Fibroblast of lung (primary cell): ENCODE results near the gene TMEM131L. TPM values are rescaled to one million over a fixed set of nuclear protein-coding genes. Genes with fewer than 3 reads are reported as not detected.

Experiments
- DNase-seq, 2 donors: peaks; one replicate each; pipeline versions ENCODE4 v3.0.0 to v3.0.0-alpha.2; 2010; ENCODE audit warnings: low read depth in 2 of 2
- H2AFZ ChIP-seq: 2 replicates; pipeline ENCODE4 v1.5.1; 2012; ENCODE audit warnings: low read length, control low read depth, inconsistent platforms
- H3K27ac ChIP-seq: 2 replicates; pipeline ENCODE4 v1.5.1; 2011; ENCODE audit warnings: low read length, control low read depth; ENCODE audit not compliant: insufficient read depth
- H3K27me3 ChIP-seq: 2 replicates; pipeline ENCODE4 v1.5.1; 2011; ENCODE audit warnings: mild to moderate bottlenecking, low read length; ENCODE audit not compliant: control insufficient read depth, insufficient read depth
- H3K36me3 ChIP-seq: 2 replicates; pipeline ENCODE4 v1.5.1; 2011; ENCODE audit warnings: low read length; ENCODE audit not compliant: control insufficient read depth, insufficient read depth
- H3K4me1 ChIP-seq: 2 replicates; pipeline ENCODE4 v1.5.1; 2011; ENCODE audit warnings: low read length; ENCODE audit not compliant: control insufficient read depth, insufficient read depth; ENCODE audit errors: extremely low read depth
- H3K4me2 ChIP-seq: 2 replicates; pipeline ENCODE4 v1.5.1; 2011; ENCODE audit warnings: low read length, control low read depth; ENCODE audit not compliant: insufficient read depth; ENCODE audit errors: extremely low read depth
- H3K4me3 ChIP-seq, 4 experiments: fragments of 200-600 bp in 1 of 4; sonication (generic) in 1 of 4; replicated peaks in 1 of 4; 2 replicates each; pipeline ENCODE4 v1.5.1; 2011 to 2016; ENCODE audit warnings: low read length in 4 of 4, low read depth in 3 of 4, mild to moderate bottlenecking in 3 of 4, control low read depth in 2 of 4, inconsistent platforms in 1 of 4, mixed read lengths in 1 of 4; ENCODE audit not compliant: insufficient read depth in 1 of 4; ENCODE audit errors: control extremely low read depth in 1 of 4
- H3K79me2 ChIP-seq: 2 replicates; pipeline ENCODE4 v1.5.1; 2012; ENCODE audit warnings: mild to moderate bottlenecking, low read length, inconsistent platforms; ENCODE audit not compliant: control insufficient read depth, insufficient read depth
- H3K9ac ChIP-seq: 2 replicates; pipeline ENCODE4 v1.5.1; 2011; ENCODE audit warnings: mild to moderate bottlenecking, low read length, control low read depth; ENCODE audit not compliant: insufficient read depth
- H3K9me3 ChIP-seq: 2 replicates; pipeline ENCODE4 v1.5.1; 2012; ENCODE audit warnings: low read depth, low read length; ENCODE audit not compliant: control insufficient read depth, insufficient read depth
- H4K20me1 ChIP-seq: 2 replicates; pipeline ENCODE4 v1.5.1; 2011; ENCODE audit warnings: low read length; ENCODE audit not compliant: control insufficient read depth, insufficient read depth; ENCODE audit errors: extremely low read depth
- EZH2 ChIP-seq: IDR thresholded peaks from 2 replicates; pipeline ENCODE4 v1.5.1; 2012; ENCODE audit warnings: low read length, control low read depth, mild to moderate bottlenecking; ENCODE audit errors: missing control alignments
- polyA plus RNA-seq, 2 donors: library from polyadenylated mRNA; depleted of rRNA in 1 of 2; stranded (reverse) in 1 of 2; unstranded in 1 of 2; fragments of >200 nt; gene quantifications; 2 replicates each; pipeline ENCODE4 v1.2.1, GENCODE V29; 2011 to 2012; ENCODE audit warnings: missing spikeins in 1 of 2
- total RNA-seq: library from RNA; depleted of rRNA; stranded (reverse); fragments of >200 nt; gene quantifications from 2 replicates; pipeline ENCODE4 v1.2.1, GENCODE V29; 2014
- TF ChIP-seq, protein P1 (sequence below), 2 donors: IDR thresholded peaks in 1 of 2; conservative IDR thresholded peaks in 1 of 2; 1 replicate in 1 of 2; 2 replicates in 1 of 2; pipeline ENCODE4 v1.5.1; 2011 to 2012; ENCODE audit warnings: low read length in 2 of 2, control low read depth in 1 of 2, inconsistent platforms in 1 of 2, low read depth in 1 of 2, mild to moderate bottlenecking in 1 of 2

The TMEM131L gene
- total and polyA plus RNA-seq, 2 donors (not counting 1 experiment from before 2014, with no cell fraction given) = 7.7 to 15.0 TPM

DNA sequence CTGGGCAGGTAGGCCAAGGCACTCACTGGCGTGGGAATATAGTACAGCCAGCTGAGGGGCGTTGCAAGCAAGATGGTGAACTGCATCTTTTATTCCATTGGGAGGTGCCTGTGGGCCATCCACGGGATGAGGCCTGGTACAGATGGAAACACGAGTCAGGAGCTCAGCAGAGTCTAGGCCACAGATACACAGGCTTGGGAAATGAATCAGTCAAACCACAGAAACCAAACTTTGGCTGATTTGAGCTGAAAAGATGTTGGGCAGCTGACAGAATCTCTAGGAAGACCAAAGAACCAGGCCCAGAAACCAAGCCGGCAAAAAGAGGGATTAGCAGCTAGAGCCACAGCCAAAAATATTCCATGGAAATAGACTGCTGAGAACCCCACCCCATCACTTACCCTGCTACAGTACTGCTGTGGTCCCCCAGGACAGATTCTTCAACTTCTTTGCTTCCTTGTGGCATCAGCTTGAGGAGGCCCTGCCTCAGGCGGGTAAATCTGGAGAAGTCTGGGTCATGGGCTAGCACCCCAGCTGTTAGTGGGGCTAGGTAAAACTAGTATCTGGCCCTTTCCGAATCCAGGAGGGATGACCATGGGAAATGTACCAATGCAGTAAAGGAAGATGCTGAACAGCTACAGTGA lies 75.4 kb downstream of the TMEM131L start:
- Histone ChIP-seq H3K4me3 (no peak overlapping the region), H2AFZ (no peak overlapping the region), H4K20me1 (no peaks in the 10 kb centered on the region), H3K27ac (peak overlapping the region; percentile 0), H3K4me1 (peaks cover 4% of the 10 kb centered on the region), H3K79me2 (no peaks in the 10 kb centered on the region), H3K9ac (no peak overlapping the region), H3K36me3 (no peaks in the 10 kb centered on the region), H3K4me2 (no peak overlapping the region), H3K9me3 (no peaks in the 10 kb centered on the region), H3K27me3 (no peaks in the 10 kb centered on the region)
- TF ChIP-seq, protein P1, sequence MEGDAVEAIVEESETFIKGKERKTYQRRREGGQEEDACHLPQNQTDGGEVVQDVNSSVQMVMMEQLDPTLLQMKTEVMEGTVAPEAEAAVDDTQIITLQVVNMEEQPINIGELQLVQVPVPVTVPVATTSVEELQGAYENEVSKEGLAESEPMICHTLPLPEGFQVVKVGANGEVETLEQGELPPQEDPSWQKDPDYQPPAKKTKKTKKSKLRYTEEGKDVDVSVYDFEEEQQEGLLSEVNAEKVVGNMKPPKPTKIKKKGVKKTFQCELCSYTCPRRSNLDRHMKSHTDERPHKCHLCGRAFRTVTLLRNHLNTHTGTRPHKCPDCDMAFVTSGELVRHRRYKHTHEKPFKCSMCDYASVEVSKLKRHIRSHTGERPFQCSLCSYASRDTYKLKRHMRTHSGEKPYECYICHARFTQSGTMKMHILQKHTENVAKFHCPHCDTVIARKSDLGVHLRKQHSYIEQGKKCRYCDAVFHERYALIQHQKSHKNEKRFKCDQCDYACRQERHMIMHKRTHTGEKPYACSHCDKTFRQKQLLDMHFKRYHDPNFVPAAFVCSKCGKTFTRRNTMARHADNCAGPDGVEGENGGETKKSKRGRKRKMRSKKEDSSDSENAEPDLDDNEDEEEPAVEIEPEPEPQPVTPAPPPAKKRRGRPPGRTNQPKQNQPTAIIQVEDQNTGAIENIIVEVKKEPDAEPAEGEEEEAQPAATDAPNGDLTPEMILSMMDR (conservative IDR thresholded peaks at IDR 0.05 in 1 of 2, IDR thresholded peaks at IDR 0.05 in 1 of 2; ENCODE audit: low read depth in 1 of 2, low read length in 2 of 2) = peak; percentile 15 to 20
- TF ChIP-seq EZH2 = no peak
- peak; percentile 87 to 97 for DNase-seq

DNA sequence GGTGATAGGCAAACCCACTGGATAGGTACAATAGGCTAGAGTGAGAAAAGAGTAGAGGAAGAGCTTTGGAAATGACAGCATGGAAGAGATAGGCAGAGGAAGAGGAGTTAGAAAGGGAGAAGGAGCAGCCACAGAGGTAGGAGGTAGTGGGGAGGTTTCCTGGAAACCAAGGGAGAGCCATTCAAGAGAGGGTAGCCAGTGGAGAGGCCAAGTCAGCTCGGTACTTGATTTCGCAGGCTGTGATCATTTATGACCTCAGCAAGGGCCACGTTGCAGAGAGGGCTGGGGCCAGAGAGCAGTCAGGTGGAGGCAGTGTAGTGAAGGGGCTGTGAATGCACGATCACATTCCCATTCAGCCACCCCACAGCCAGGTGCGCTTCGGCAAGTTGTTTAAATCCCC lies 76.0 kb downstream of the TMEM131L start:
- Histone ChIP-seq H3K4me1 (peaks cover 4% of the 10 kb centered on the region), H3K79me2 (no peaks in the 10 kb centered on the region), H4K20me1 (no peaks in the 10 kb centered on the region), H2AFZ (no peak overlapping the region), H3K27ac (peak overlapping the region; percentile 0), H3K27me3 (no peaks in the 10 kb centered on the region), H3K36me3 (no peaks in the 10 kb centered on the region), H3K4me2 (no peak overlapping the region), H3K9me3 (no peaks in the 10 kb centered on the region), H3K9ac (no peak overlapping the region), H3K4me3 (no peak overlapping the region)
- TF ChIP-seq EZH2 = no peak
- TF ChIP-seq, protein P1 (conservative IDR thresholded peaks at IDR 0.05 in 1 of 2, IDR thresholded peaks at IDR 0.05 in 1 of 2; ENCODE audit: low read depth in 1 of 2, low read length in 2 of 2) = no peak
- no peak for DNase-seq

DNA sequence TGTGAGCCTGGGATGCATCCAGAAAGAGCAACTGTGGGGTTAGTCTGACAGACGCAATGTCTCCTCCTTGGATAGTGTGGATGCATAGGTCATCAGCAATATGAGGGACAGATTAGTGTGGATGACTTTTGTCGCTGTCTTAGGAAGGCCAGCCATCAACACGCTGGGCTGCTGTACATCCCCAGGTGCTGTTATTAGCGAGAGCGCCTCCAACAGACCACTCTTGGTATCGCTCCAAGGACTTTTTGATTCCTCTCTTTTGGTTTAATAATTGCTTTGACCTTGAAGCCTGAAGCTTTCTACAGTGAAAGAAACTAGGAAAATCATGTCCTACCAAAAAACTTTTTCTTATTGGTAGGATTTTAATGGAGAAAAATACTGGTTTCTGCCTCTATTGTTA lies 76.7 kb downstream of the TMEM131L start:
- Histone ChIP-seq H3K36me3 (no peaks in the 10 kb centered on the region), H3K4me3 (no peak overlapping the region), H3K27ac (no peak overlapping the region), H3K79me2 (no peaks in the 10 kb centered on the region), H2AFZ (no peak overlapping the region), H3K27me3 (no peaks in the 10 kb centered on the region), H3K9me3 (no peaks in the 10 kb centered on the region), H3K4me1 (peaks cover 4% of the 10 kb centered on the region), H3K4me2 (no peak overlapping the region), H4K20me1 (no peaks in the 10 kb centered on the region), H3K9ac (no peak overlapping the region)
- no peak for DNase-seq
- no peak for TF ChIP-seq EZH2
- TF ChIP-seq, protein P1 (conservative IDR thresholded peaks at IDR 0.05 in 1 of 2, IDR thresholded peaks at IDR 0.05 in 1 of 2; ENCODE audit: low read depth in 1 of 2, low read length in 2 of 2) = no peak
